HEK293 (cell line): Measurements from ENCODE around the gene PLEKHO2.

Experiments
- CTCF ChIA-PET: fragments of 350-600 bp; formaldehyde crosslinking; extraction: SDS; loops from one replicate; lab custom pipeline; 2021; ENCODE audit warnings: antibody characterized with exemption; lab: Yijun Ruan, JAX
- POLR2A ChIA-PET: fragments of 300-600 bp; formaldehyde crosslinking; extraction: SDS; loops from one replicate; lab custom pipeline; 2020; ENCODE audit warnings: antibody characterized with exemption, inconsistent platforms; lab: Yijun Ruan, JAX
- H3K27ac ChIP-seq: fragments of 200-500 bp; sonication (Bioruptor generic); 2 replicates; pipeline ENCODE4 v1.5.1; 2014; ENCODE audit warnings: low read depth, low read length, control low read depth, inconsistent platforms; ENCODE audit errors: extremely low read depth
- H3K36me3 ChIP-seq, 2 experiments: fragments of 200-500 bp in 1 of 2; sonication (Bioruptor generic) in 1 of 2; 1 replicate in 1 of 2; 2 replicates in 1 of 2; pipeline ENCODE4 v1.5.1; 2014 to 2017; ENCODE audit warnings: inconsistent platforms in 2 of 2, low read length in 2 of 2; ENCODE audit not compliant: control insufficient read depth in 2 of 2, insufficient read depth in 1 of 2
- H3K4me1 ChIP-seq: fragments of 200-500 bp; sonication (Bioruptor generic); 2 replicates; pipeline ENCODE4 v1.5.1; 2014; ENCODE audit warnings: mild to moderate bottlenecking, low read length, inconsistent platforms; ENCODE audit not compliant: control insufficient read depth, insufficient read depth
- H3K4me3 ChIP-seq: 2 replicates; pipeline ENCODE4 v1.5.1; 2011; ENCODE audit warnings: low read depth, mild to moderate bottlenecking, control low read depth, low read length, moderate library complexity
- H3K9me3 ChIP-seq: fragments of 200-500 bp; sonication (Bioruptor generic); 2 replicates; pipeline ENCODE4 v1.5.1; 2014; ENCODE audit warnings: low read depth, low read length, inconsistent platforms; ENCODE audit not compliant: control insufficient read depth, insufficient read depth
- BCL11A ChIP-seq: fragments of 450-650 bp; formaldehyde crosslinking; IDR thresholded peaks from 2 replicates; pipeline ENCODE4 v1.5.1; 2016; ENCODE audit warnings: low read depth, missing biosample characterization, missing genetic modification characterization
- KLF7 ChIP-seq: fragments of 450-650 bp; formaldehyde crosslinking; IDR thresholded peaks from 2 replicates; pipeline ENCODE4 v1.5.1; 2016; ENCODE audit warnings: missing biosample characterization, missing genetic modification characterization, borderline replicate concordance
- MZF1 ChIP-seq: fragments of 450-650 bp; formaldehyde crosslinking; IDR thresholded peaks from 2 replicates; pipeline ENCODE4 v1.5.1; 2017; ENCODE audit warnings: missing biosample characterization, missing genetic modification characterization, borderline replicate concordance
- RBAK ChIP-seq: fragments of 450-650 bp; formaldehyde crosslinking; IDR thresholded peaks from 2 replicates; pipeline ENCODE4 v1.5.1; 2016; ENCODE audit warnings: missing biosample characterization, missing genetic modification characterization
- SCRT1 ChIP-seq: fragments of 450-650 bp; formaldehyde crosslinking; IDR thresholded peaks from 2 replicates; pipeline ENCODE4 v1.5.1; 2016; ENCODE audit warnings: missing biosample characterization, missing genetic modification characterization, borderline replicate concordance
- SCRT2 ChIP-seq: fragments of 450-650 bp; formaldehyde crosslinking; IDR thresholded peaks from 2 replicates; pipeline ENCODE4 v1.5.1; 2016; ENCODE audit warnings: missing biosample characterization, missing genetic modification characterization
- SP7 ChIP-seq: fragments of 450-650 bp; formaldehyde crosslinking; IDR thresholded peaks from 2 replicates; pipeline ENCODE4 v1.5.1; 2016; ENCODE audit warnings: missing biosample characterization, missing genetic modification characterization
- YY2 ChIP-seq: fragments of 450-650 bp; formaldehyde crosslinking; IDR thresholded peaks from 2 replicates; pipeline ENCODE4 v1.5.1; 2016; ENCODE audit warnings: missing biosample characterization, missing genetic modification characterization
- ZBTB17 ChIP-seq: fragments of 450-650 bp; formaldehyde crosslinking; IDR thresholded peaks from 2 replicates; pipeline ENCODE4 v1.5.1; 2016; ENCODE audit warnings: missing biosample characterization, missing genetic modification characterization
- ZBTB48 ChIP-seq: fragments of 450-650 bp; formaldehyde crosslinking; IDR thresholded peaks from 2 replicates; pipeline ENCODE4 v1.5.1; 2016; ENCODE audit warnings: missing biosample characterization, missing genetic modification characterization
- ZNF302 ChIP-seq: fragments of 450-650 bp; formaldehyde crosslinking; IDR thresholded peaks from 2 replicates; pipeline ENCODE4 v1.5.1; 2016; ENCODE audit warnings: missing biosample characterization, missing genetic modification characterization, low read depth
- ZNF324 ChIP-seq: fragments of 450-650 bp; formaldehyde crosslinking; IDR thresholded peaks from 2 replicates; pipeline ENCODE4 v1.5.1; 2016; ENCODE audit warnings: missing biosample characterization, missing genetic modification characterization
- ZNF366 ChIP-seq: fragments of 450-650 bp; formaldehyde crosslinking; conservative IDR thresholded peaks from 2 replicates; pipeline ENCODE4 v1.5.1; 2016; ENCODE audit warnings: missing biosample characterization, missing genetic modification characterization
- ZNF48 ChIP-seq: fragments of 450-650 bp; formaldehyde crosslinking; IDR thresholded peaks from 2 replicates; pipeline ENCODE4 v1.5.1; 2016; ENCODE audit warnings: missing biosample characterization, missing genetic modification characterization
- ZNF501 ChIP-seq: fragments of 450-650 bp; formaldehyde crosslinking; IDR thresholded peaks from 2 replicates; pipeline ENCODE4 v1.5.1; 2016; ENCODE audit warnings: missing biosample characterization, missing genetic modification characterization
- ZNF664 ChIP-seq: fragments of 450-650 bp; formaldehyde crosslinking; IDR thresholded peaks from 2 replicates; pipeline ENCODE4 v1.5.1; 2016; ENCODE audit warnings: missing biosample characterization, missing genetic modification characterization
- ZNF701 ChIP-seq: fragments of 450-650 bp; formaldehyde crosslinking; IDR thresholded peaks from 2 replicates; pipeline ENCODE4 v1.5.1; 2016; ENCODE audit warnings: missing biosample characterization, missing genetic modification characterization
- TF ChIP-seq, protein P1 (sequence below): fragments of 450-650 bp; formaldehyde crosslinking; IDR thresholded peaks from 2 replicates; pipeline ENCODE4 v1.5.1; 2017; ENCODE audit warnings: missing biosample characterization, missing genetic modification characterization
- TF ChIP-seq, protein P2 (sequence below): fragments of 450-650 bp; formaldehyde crosslinking; IDR thresholded peaks from 2 replicates; pipeline ENCODE4 v1.5.1; 2016; ENCODE audit warnings: missing biosample characterization, missing genetic modification characterization
- TF ChIP-seq, protein P3 (sequence below): fragments of 450-650 bp; IDR thresholded peaks from 2 replicates; pipeline ENCODE4 v1.5.1; 2018; ENCODE audit warnings: missing biosample characterization, mild to moderate bottlenecking, missing genetic modification characterization

The PLEKHO2 gene

GRCh38 chr15:64905119-64905831, 63.6 kb downstream of the PLEKHO2 start:
- POLR2A ChIA-PET: no interaction called here

DNA sequence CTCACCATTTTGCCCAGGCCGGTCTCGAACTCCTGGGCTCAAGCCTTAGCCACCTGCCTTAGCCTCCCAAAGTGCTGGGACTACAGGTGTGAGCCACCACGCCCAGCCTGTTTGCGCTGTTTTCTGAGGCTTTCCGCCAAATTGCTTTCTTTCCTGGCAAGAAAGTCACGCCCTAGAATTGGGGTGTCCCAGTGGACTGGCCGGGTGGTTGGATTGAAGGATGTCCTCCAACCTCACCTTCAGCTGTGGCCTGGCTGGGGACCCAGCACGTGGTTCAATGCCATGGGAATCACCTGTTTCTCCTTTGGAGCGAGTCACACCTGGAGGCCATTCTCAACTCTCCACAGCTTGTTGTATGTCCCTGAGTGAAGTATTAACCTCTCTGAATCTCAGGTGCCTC, 64.2 kb downstream of the PLEKHO2 start:
- TF ChIP-seq ZNF366 (tag by site-specific recombination): no peak
- TF ChIP-seq, protein P1, sequence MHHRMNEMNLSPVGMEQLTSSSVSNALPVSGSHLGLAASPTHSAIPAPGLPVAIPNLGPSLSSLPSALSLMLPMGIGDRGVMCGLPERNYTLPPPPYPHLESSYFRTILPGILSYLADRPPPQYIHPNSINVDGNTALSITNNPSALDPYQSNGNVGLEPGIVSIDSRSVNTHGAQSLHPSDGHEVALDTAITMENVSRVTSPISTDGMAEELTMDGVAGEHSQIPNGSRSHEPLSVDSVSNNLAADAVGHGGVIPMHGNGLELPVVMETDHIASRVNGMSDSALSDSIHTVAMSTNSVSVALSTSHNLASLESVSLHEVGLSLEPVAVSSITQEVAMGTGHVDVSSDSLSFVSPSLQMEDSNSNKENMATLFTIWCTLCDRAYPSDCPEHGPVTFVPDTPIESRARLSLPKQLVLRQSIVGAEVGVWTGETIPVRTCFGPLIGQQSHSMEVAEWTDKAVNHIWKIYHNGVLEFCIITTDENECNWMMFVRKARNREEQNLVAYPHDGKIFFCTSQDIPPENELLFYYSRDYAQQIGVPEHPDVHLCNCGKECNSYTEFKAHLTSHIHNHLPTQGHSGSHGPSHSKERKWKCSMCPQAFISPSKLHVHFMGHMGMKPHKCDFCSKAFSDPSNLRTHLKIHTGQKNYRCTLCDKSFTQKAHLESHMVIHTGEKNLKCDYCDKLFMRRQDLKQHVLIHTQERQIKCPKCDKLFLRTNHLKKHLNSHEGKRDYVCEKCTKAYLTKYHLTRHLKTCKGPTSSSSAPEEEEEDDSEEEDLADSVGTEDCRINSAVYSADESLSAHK: no peak
- TF ChIP-seq RBAK (tag by site-specific recombination): no peak
- TF ChIP-seq SCRT1 (tag by site-specific recombination): no peak
- TF ChIP-seq ZNF324 (tag by site-specific recombination): no peak
- no peak for TF ChIP-seq SCRT2 (tag by site-specific recombination)
- TF ChIP-seq SP7 (tag by site-specific recombination): no peak
- TF ChIP-seq, protein P2, sequence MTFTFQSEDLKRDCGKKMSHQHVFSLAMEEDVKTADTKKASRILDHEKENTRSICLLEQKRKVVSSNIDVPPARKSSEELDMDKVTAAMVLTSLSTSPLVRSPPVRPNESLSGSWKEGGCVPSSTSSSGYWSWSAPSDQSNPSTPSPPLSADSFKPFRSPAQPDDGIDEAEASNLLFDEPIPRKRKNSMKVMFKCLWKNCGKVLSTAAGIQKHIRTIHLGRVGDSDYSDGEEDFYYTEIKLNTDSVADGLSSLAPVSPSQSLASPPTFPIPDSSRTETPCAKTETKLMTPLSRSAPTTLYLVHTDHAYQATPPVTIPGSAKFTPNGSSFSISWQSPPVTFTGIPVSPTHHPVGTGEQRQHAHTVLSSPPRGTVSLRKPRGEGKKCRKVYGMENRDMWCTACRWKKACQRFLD (tag by site-specific recombination): no peak
- no peak for TF ChIP-seq ZNF302 (tag by site-specific recombination)
- no peak for TF ChIP-seq ZBTB17 (tag by site-specific recombination)
- TF ChIP-seq ZBTB48 (tag by site-specific recombination): no peak
- no peak for TF ChIP-seq BCL11A
- TF ChIP-seq, protein P3, sequence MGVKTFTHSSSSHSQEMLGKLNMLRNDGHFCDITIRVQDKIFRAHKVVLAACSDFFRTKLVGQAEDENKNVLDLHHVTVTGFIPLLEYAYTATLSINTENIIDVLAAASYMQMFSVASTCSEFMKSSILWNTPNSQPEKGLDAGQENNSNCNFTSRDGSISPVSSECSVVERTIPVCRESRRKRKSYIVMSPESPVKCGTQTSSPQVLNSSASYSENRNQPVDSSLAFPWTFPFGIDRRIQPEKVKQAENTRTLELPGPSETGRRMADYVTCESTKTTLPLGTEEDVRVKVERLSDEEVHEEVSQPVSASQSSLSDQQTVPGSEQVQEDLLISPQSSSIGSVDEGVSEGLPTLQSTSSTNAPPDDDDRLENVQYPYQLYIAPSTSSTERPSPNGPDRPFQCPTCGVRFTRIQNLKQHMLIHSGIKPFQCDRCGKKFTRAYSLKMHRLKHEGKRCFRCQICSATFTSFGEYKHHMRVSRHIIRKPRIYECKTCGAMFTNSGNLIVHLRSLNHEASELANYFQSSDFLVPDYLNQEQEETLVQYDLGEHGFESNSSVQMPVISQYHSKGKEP (tag by site-specific recombination): no peak
- TF ChIP-seq ZNF701 (tag by site-specific recombination): no peak
- no peak for TF ChIP-seq ZNF664 (tag by site-specific recombination)
- TF ChIP-seq ZNF501 (tag by site-specific recombination): no peak
- TF ChIP-seq ZNF48 (tag by site-specific recombination): no peak
- TF ChIP-seq YY2 (tag by site-specific recombination): no peak
- TF ChIP-seq MZF1 (tag by site-specific recombination): no peak
- no peak overlapping the region for H3K27ac ChIP-seq
- CTCF ChIA-PET: no interaction called here
- H3K4me3 ChIP-seq: no peak overlapping the region
- no peaks in the 10 kb centered on the region; the same call in 1 of the 2 replicates for H3K4me1 ChIP-seq
- POLR2A ChIA-PET: no interaction called here
- H3K36me3 ChIP-seq: no peaks in the 10 kb centered on the region
- H3K9me3 ChIP-seq: no peaks in the 10 kb centered on the region

More at GRCh38 chr15:64905119-64905831, 63.6 kb downstream of the PLEKHO2 start:
- Histone ChIP-seq H3K4me3 (no peak overlapping the region), H3K9me3 (no peaks in the 10 kb centered on the region), H3K36me3 (no peaks in the 10 kb centered on the region), H3K27ac (no peak overlapping the region), H3K4me1 (no peaks in the 10 kb centered on the region; the same call in 1 of the 2 replicates)
- CTCF ChIA-PET: interaction anchor here (0.8 kb wide), 1 partner anchor 357 kb away, joined by 4 read pairs; no protein-coding TSS in a partner anchor
- TF ChIP-seq KLF7: no peak
